AG09309 (cell line): ENCODE measurements around the gene NINL.

Experiments
- DNase-seq: peaks from one replicate; pipeline ENCODE4 v3.0.0-alpha.2; 2010; ENCODE audit warnings: low read depth
- H3K4me3 ChIP-seq: 2 replicates; pipeline ENCODE4 v1.5.1; 2011; ENCODE audit warnings: mild to moderate bottlenecking, low read depth, low read length, moderate library complexity; ENCODE audit not compliant: control insufficient read depth
- TF ChIP-seq, protein P1 (sequence below): IDR thresholded peaks from 2 replicates; pipeline ENCODE4 v1.5.1; 2011; ENCODE audit warnings: mild to moderate bottlenecking, low read depth, low read length, inconsistent platforms; ENCODE audit not compliant: insufficient read depth, control insufficient read depth; ENCODE audit errors: missing control alignments

NINL gene

DNA sequence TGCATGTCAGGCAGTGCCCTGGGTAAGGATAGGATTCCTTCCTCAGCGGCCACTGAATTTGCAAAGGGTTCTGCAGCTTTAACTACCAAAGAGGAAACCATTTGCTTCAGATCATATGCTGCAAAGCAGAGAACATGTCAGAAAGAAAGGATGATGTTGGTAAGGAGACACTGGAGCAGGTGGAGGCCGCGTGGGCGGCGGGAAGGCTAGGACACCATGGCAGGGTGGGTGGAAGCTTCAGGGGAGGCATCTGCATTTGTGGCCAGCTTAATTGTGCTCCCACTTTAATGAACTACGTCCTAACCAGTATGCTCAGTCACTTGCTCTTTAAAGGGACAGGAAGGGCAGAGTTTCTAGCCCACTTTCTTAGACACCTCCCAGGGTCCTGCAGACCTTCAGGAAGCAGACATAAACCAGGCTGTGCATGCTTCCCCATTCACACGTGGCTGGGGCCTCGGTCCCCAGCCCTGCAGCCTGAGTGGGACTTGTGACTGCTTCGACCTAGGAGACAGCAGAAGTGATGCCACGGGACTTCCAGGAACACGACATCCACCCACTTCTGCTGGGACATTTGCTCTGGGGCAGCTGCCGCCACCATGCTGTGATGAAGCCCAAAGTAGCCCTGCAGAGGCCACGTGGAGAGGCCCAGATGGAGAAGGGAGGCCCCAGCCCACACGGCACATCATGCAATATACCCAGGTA is 101.7 kb downstream of the NINL start:
- H3K4me3 ChIP-seq, result no peak overlapping the region
- DNase-seq, result no peak
- TF ChIP-seq, protein P1, sequence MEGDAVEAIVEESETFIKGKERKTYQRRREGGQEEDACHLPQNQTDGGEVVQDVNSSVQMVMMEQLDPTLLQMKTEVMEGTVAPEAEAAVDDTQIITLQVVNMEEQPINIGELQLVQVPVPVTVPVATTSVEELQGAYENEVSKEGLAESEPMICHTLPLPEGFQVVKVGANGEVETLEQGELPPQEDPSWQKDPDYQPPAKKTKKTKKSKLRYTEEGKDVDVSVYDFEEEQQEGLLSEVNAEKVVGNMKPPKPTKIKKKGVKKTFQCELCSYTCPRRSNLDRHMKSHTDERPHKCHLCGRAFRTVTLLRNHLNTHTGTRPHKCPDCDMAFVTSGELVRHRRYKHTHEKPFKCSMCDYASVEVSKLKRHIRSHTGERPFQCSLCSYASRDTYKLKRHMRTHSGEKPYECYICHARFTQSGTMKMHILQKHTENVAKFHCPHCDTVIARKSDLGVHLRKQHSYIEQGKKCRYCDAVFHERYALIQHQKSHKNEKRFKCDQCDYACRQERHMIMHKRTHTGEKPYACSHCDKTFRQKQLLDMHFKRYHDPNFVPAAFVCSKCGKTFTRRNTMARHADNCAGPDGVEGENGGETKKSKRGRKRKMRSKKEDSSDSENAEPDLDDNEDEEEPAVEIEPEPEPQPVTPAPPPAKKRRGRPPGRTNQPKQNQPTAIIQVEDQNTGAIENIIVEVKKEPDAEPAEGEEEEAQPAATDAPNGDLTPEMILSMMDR, result no peak

DNA sequence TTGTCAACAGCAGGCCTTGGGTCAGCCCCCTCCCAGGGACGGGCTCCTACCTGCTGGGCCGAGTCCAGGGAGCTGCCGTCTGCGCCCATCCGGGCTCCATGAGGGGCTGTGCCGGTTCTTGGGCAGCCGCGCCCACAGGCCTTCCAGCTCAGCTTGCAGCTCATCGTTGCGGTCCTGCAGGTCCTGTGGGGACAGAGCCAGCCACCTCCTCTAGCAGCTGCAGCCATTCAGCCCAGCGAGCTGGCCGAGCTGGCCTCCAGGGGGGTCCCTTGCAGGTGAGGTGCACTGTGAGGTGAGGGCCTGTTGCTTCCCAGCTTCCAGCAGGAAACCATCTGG is 103.4 kb downstream of the NINL start:
- TF ChIP-seq, protein P1, result no peak
- no peak overlapping the region for H3K4me3 ChIP-seq
- no peak for DNase-seq

DNA sequence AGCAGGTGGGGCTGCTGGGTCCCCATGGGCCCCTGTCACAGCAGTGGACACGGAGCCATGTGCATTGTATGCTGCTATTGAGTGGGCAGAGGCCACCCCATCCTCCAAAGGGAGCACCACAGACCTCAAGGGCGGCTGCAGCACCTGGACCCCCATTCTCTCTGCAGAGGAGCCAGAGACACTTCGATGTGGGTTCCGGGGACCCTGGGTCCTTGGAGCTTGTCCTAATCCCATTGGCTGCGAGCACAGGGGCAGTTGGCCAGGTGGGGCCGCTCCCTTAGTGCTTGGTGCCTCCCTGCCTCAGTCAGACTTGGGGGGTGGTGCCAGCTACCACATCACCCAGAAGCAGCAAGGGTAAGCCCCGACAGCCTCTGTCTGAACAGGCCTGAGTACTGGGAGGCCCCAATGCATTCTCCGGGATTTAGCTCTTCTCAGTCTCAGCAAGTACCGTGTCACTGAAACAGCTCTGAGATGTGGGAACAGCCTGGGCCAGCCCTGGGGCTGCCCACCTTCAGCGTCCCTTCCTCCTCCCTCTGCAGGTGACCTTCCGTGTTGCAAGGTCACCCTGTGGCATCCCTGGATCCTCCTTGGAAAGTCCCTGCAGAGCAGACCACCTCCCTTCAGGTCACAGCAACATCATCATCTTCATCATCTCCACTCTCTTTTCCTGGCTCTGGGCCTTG is 104.0 kb downstream of the NINL start:
- TF ChIP-seq, protein P1, result peak; percentile 13
- H3K4me3 ChIP-seq, result no peak overlapping the region
- no peak for DNase-seq

DNA sequence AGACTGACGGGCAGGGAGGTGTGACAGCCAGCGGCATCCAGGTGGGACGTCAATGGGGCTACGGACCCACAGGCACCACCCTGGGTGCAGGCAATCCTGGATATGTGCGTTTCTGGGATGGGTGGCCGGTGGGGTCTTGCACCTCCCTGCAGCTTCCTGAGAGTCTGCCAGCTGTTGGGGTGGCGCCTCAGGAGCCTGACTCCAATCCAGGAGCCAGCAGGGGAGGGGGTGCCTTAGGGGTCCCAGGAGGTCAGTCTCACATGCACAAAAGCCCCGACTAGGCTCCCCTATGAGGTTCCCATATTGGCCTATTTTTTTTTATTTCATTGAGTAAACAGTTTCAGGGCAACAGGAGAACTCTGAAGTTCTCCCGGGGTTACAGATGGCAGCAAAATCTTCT is 104.5 kb downstream of the NINL start:
- TF ChIP-seq, protein P1, result no peak
- no peak overlapping the region for H3K4me3 ChIP-seq
- DNase-seq, result no peak

DNA sequence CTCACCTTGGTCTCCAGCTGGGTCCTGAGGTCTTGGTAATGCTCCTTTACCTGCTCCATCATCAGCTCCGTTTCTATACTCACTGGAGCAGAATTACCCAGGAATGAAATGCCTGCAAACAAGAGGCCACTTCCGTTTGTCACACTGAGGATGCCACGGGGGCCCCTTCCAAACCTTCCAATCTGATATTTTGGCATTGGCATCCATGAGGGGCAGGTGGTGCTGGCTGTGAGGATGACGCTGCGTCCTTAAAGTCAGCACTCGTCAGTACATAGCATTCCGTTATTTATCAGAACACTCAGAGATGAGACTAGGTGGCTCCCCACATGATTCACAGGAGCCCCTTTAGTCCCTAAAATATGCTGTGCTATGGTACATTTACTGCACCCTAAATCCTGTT is 105.2 kb downstream of the NINL start:
- TF ChIP-seq, protein P1, result no peak
- no peak overlapping the region for H3K4me3 ChIP-seq
- no peak for DNase-seq

DNA sequence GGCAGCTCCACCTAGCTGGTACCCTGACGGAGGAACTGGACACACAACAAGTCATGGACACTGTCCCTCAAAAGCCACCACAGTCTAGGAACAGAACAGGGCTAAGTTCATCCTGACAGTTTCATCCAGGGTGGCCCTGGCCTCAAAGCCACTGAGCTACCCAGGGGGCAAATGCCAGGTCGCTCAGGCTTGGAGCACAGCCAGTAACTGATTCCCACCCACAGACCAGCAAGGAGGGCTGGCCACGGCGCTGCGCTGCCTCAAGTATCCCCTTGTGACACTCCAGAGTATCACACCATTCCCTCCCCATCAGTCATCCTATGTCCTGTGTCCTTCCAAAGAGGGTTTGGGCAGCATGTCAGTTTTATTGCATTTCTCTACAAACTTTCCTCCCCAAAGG is 105.7 kb downstream of the NINL start:
- DNase-seq, result no peak
- TF ChIP-seq, protein P1, result no peak
- H3K4me3 ChIP-seq, result no peak overlapping the region
